Cerebellar cortex (tissue), 1 donor: ENCODE results near the gene PTPRN2.
"Not testable (repeated sequence)": the region's sequence is repeated elsewhere in the genome, so short reads cannot be mapped to it uniquely, and the experiment has no call there.

ENCODE experiments used
- DNase-seq: peaks from one replicate; pipeline ENCODE4 v3.0.0-alpha.2; 2015; ENCODE audit warnings: low spot score

PTPRN2 gene

GRCh38 chr7:157898802-157899505 is 688.7 kb downstream of the PTPRN2 start:
- no peak for DNase-seq

GRCh38 chr7:157898261-157898660 is 689.4 kb downstream of the PTPRN2 start:
- no peak for DNase-seq

- DNase-seq = peak; percentile 38
These were observed 689.9 kb downstream of the PTPRN2 start for GRCh38 chr7:157897681-157898080.

- no peak for DNase-seq
These were observed 690.7 kb downstream of the PTPRN2 start for GRCh38 chr7:157896774-157897555.

- not testable (repeated sequence) for DNase-seq
These were observed 691.3 kb downstream of the PTPRN2 start for GRCh38 chr7:157896376-157896675.

- DNase-seq = no peak
These were observed 691.9 kb downstream of the PTPRN2 start for GRCh38 chr7:157895520-157896375.

GRCh38 chr7:157895098-157895497 is 692.5 kb downstream of the PTPRN2 start:
- DNase-seq = not testable (repeated sequence)

GRCh38 chr7:157893535-157894044 is 694.0 kb downstream of the PTPRN2 start:
- no peak for DNase-seq

- no peak for DNase-seq
These were observed 694.7 kb downstream of the PTPRN2 start for GRCh38 chr7:157892751-157893523.

GRCh38 chr7:157890921-157891401 is 696.7 kb downstream of the PTPRN2 start:
- DNase-seq = no peak

- no peak for DNase-seq
These were observed 698.1 kb downstream of the PTPRN2 start for GRCh38 chr7:157889480-157889879.

- DNase-seq = no peak
These were observed 699.0 kb downstream of the PTPRN2 start for GRCh38 chr7:157888579-157888978.

GRCh38 chr7:157887400-157887799 is 700.2 kb downstream of the PTPRN2 start:
- DNase-seq = no peak

- no peak for DNase-seq
These were observed 700.9 kb downstream of the PTPRN2 start for GRCh38 chr7:157886711-157887110.

- no peak for DNase-seq
These were observed 701.4 kb downstream of the PTPRN2 start for GRCh38 chr7:157886266-157886665.

GRCh38 chr7:157885140-157885539 is 702.5 kb downstream of the PTPRN2 start:
- no peak for DNase-seq

- DNase-seq = no peak
These were observed 703.1 kb downstream of the PTPRN2 start for GRCh38 chr7:157884461-157885062.

- no peak for DNase-seq
These were observed 706.4 kb downstream of the PTPRN2 start for GRCh38 chr7:157881048-157881771.

- no peak for DNase-seq
These were observed 708.2 kb downstream of the PTPRN2 start for GRCh38 chr7:157879391-157879790.
